Measurements from ENCODE around the gene KIF26A. TPM values are rescaled to one million over a fixed set of nuclear protein-coding genes. Genes with fewer than 3 reads are reported as not detected.

The KIF26A gene
- polyA plus RNA-seq, 1 of the 3 experiments (the other 2 are of a cell fraction), result 1.7 TPM

DNA sequence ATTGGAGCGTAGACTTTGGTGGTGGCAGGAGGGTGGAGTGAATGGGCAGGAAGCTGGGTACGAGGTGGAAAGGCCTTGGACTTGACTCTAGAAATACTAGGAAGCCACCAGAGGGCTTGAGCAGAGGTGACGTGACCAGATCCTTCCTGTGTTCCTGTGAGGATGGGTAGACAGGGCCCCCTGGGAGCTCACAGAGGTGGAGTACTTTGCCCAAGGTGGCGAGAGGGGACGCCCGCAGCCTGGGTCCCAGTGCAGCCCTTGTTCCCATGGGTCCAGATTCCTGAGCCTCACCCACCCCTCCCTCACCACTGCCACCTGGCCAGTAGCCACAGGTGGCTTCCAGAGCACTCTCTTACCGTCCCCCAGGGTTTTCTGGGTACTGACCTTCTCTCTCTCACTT, 89.8 kb downstream of the KIF26A start (continued):
- no peak for TF ChIP-seq RAD21 (IDR thresholded peaks at IDR 0.05; ENCODE audit: low read length)
- TF ChIP-seq USF1 (IDR thresholded peaks at IDR 0.05; ENCODE audit: borderline replicate concordance, low read depth), result no peak
- no peak for TF ChIP-seq FOXM1 (IDR thresholded peaks at IDR 0.05; ENCODE audit: low read depth)
- no peak for TF ChIP-seq EZH2phosphoT487 (IDR thresholded peaks at IDR 0.05; ENCODE audit: borderline replicate concordance, low read depth)
- TF ChIP-seq MXI1 (IDR thresholded peaks at IDR 0.05; ENCODE audit: low read depth, low read length), result no peak
- no peak for TF ChIP-seq SIN3A (IDR thresholded peaks at IDR 0.05; ENCODE audit: borderline replicate concordance, low read depth, low read length)

DNA sequence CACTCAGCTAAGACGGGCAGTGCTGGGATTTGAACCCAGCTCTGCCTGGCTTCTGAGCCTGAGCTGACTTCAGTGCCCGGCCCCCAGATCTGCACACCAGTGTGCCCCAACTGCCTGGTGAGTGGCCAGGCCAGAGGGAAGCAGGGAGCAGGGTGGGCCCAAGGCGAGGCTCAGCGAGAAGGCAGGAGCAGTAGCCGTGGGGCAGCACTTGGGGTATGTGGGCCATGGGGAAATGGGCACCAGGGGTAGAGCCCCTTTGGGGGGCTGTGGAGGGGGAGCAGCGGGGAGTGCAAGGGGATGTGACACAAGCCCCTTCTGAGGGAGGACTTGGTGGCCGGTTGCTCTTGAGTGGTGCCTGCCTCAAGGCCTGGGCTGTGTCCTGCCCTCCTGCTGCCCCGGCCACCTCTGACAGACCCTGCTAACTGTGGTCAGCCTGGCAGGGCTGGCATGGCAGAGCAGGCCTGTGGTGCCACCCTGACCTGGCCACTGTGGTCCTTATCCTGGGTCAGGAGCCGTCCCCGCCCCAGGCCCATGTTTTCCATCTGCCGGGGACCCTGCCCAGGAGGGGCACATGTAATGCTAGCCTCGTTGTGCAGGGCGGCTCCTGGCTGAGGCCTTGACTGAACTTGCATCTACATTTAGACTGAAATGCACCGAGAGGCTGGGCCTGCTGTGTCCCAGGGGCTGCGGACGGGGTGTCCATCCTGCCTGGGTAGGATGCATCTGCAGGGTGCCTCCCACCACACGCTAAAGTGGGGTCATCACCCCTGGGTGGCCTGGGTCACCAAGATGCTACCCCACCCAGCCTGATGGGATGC, 90.5 kb downstream of the KIF26A start:
- WGBS (ENCODE audit: low lambda C conversion rate), result 84% methylated on average over 7 of the region's 17 CpGs

DNA sequence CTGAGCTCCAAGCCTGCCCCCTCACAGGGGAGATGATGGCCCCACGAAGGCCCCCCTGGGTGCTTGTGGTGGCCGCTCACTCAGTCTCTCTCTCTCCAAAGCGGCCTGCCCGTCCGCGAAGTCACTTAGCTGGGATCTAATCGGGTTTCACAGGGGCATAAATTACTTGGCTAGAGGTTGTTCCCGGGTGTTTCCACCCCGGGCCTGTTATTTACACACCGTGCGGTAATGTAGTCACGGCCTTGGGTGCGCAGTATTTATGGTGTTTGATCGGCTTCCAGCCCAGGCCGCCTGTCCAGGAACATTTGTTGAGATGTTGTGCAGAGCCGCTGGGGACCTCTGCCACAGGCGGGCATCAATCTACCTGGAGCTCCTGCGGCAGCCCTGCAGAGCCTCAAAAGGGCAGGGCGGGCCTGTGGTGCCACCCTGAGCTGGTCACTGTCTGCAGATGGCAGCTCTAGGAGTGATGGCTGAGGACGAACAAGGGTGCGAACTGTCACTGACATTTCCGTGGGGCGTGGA, 91.2 kb downstream of the KIF26A start:
- WGBS (ENCODE audit: low lambda C conversion rate), result 53% methylated on average over 4 of the region's 23 CpGs
- H3K4me3 ChIP-seq (ENCODE audit: low read depth in 2 of 2, low read length in 1 of 2), result no peak overlapping the region
- no peaks in the 10 kb centered on the region for H3K9me2 ChIP-seq
- no peak overlapping the region; a peak in 1 of 4 replicates for H3K27ac ChIP-seq (ENCODE audit: low read depth in 2 of 2, low read length in 1 of 2)
- no peaks in the 10 kb centered on the region for H3K36me3 ChIP-seq (replicated peaks in 1 of 2; ENCODE audit: control insufficient read depth in 1 of 2, insufficient read depth in 2 of 2, low read length in 1 of 2)
- no peak overlapping the region for H3K4me2 ChIP-seq
- H3K27me3 ChIP-seq (ENCODE audit: insufficient read depth), result no peaks in the 10 kb centered on the region
- DNase-seq, result no peak
- TF ChIP-seq, protein P1, sequence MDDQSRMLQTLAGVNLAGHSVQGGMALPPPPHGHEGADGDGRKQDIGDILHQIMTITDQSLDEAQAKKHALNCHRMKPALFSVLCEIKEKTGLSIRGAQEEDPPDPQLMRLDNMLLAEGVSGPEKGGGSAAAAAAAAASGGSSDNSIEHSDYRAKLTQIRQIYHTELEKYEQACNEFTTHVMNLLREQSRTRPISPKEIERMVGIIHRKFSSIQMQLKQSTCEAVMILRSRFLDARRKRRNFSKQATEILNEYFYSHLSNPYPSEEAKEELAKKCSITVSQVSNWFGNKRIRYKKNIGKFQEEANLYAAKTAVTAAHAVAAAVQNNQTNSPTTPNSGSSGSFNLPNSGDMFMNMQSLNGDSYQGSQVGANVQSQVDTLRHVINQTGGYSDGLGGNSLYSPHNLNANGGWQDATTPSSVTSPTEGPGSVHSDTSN (IDR thresholded peaks at IDR 0.05), result no peak
- TF ChIP-seq TEAD4 (IDR thresholded peaks at IDR 0.05; ENCODE audit: borderline replicate concordance, insufficient read depth) (no peak), YY1 (IDR thresholded peaks at IDR 0.05; ENCODE audit: low read depth) (no peak), RXRA (IDR thresholded peaks at IDR 0.05; ENCODE audit: borderline replicate concordance, low read depth) (no peak), GATA2 (CRISPR knock-in tag; IDR thresholded peaks at IDR 0.05) (no peak), CHD2 (IDR thresholded peaks at IDR 0.05; ENCODE audit: low read length, partially characterized antibody) (no peak), MXI1 (IDR thresholded peaks at IDR 0.05; ENCODE audit: low read depth, low read length) (no peak), RCOR1 (IDR thresholded peaks at IDR 0.05; ENCODE audit: low read length) (no peak), RAD21 (IDR thresholded peaks at IDR 0.05; ENCODE audit: low read length) (no peak), TCF12 (IDR thresholded peaks at IDR 0.05) (no peak), USF1 (IDR thresholded peaks at IDR 0.05; ENCODE audit: borderline replicate concordance, low read depth) (no peak)
- TF ChIP-seq, protein P2, sequence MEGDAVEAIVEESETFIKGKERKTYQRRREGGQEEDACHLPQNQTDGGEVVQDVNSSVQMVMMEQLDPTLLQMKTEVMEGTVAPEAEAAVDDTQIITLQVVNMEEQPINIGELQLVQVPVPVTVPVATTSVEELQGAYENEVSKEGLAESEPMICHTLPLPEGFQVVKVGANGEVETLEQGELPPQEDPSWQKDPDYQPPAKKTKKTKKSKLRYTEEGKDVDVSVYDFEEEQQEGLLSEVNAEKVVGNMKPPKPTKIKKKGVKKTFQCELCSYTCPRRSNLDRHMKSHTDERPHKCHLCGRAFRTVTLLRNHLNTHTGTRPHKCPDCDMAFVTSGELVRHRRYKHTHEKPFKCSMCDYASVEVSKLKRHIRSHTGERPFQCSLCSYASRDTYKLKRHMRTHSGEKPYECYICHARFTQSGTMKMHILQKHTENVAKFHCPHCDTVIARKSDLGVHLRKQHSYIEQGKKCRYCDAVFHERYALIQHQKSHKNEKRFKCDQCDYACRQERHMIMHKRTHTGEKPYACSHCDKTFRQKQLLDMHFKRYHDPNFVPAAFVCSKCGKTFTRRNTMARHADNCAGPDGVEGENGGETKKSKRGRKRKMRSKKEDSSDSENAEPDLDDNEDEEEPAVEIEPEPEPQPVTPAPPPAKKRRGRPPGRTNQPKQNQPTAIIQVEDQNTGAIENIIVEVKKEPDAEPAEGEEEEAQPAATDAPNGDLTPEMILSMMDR (IDR thresholded peaks at IDR 0.05), result no peak
- no peak overlapping the region for H3K9ac ChIP-seq
- H3K79me2 ChIP-seq (ENCODE audit: insufficient read depth), result no peaks in the 10 kb centered on the region
- peaks cover 0 to 33% of the 10 kb centered on the region in 2 experiments; a peak in 2 of 4 replicates for H3K4me1 ChIP-seq (ENCODE audit: control insufficient read depth in 1 of 2, insufficient read depth in 2 of 2, low read depth in 1 of 2, low read length in 1 of 2)
- ChIA-PET POLR2A (no interaction called here), CTCF (no interaction called here)
- H2AFZ ChIP-seq (ENCODE audit: low read depth), result no peak overlapping the region
- H4K20me1 ChIP-seq (ENCODE audit: insufficient read depth), result no peaks in the 10 kb centered on the region
- H3F3A ChIP-seq (replicated peaks; ENCODE audit: insufficient read depth), result no peaks in the 10 kb centered on the region
- H3K9me3 ChIP-seq, result no peaks in the 10 kb centered on the region

More for the DNA sequence above, 90.5 kb downstream of the KIF26A start:
- Histone ChIP-seq H3F3A (replicated peaks; ENCODE audit: insufficient read depth) (no peaks in the 10 kb centered on the region), H4K20me1 (ENCODE audit: insufficient read depth) (no peaks in the 10 kb centered on the region), H2AFZ (ENCODE audit: low read depth) (no peak overlapping the region), H3K9me2 (no peaks in the 10 kb centered on the region), H3K27ac (ENCODE audit: low read depth in 2 of 2, low read length in 1 of 2) (no peak overlapping the region; a peak in 1 of 4 replicates), H3K9ac (no peak overlapping the region), H3K4me3 (ENCODE audit: low read depth in 2 of 2, low read length in 1 of 2) (no peak overlapping the region), H3K4me2 (no peak overlapping the region), H3K27me3 (ENCODE audit: insufficient read depth) (no peaks in the 10 kb centered on the region), H3K4me1 (ENCODE audit: control insufficient read depth in 1 of 2, insufficient read depth in 2 of 2, low read depth in 1 of 2, low read length in 1 of 2) (peaks cover 0 to 37% of the 10 kb centered on the region in 2 experiments; a peak in 2 of 4 replicates), H3K79me2 (ENCODE audit: insufficient read depth) (no peaks in the 10 kb centered on the region), H3K36me3 (replicated peaks in 1 of 2; ENCODE audit: control insufficient read depth in 1 of 2, insufficient read depth in 2 of 2, low read length in 1 of 2) (no peaks in the 10 kb centered on the region), H3K9me3 (no peaks in the 10 kb centered on the region)
- DNase-seq, result no peak
- POLR2A ChIA-PET, result no interaction called here
- no peak for TF ChIP-seq RXRA (IDR thresholded peaks at IDR 0.05; ENCODE audit: borderline replicate concordance, low read depth)
- CTCF ChIA-PET, result interaction anchor here (0.8 to 0.9 kb wide), 2 partner anchors 36 to 335 kb away, joined by 3 to 4 read pairs; no protein-coding TSS in a partner anchor

All from SK-N-SH (cell line).